ENCODE data around the gene DYNC1LI1. TPM values are rescaled to one million over a fixed set of nuclear protein-coding genes. Genes with fewer than 3 reads are reported as not detected.

DYNC1LI1 gene
- total and polyA plus RNA-seq, 2 experiments from 2014 or later = 45.1 to 48.0 TPM

GRCh38 chr3:32591186-32591585 is 20.5 kb upstream of the DYNC1LI1 start:
- peaks cover 7% of the 10 kb centered on the region for H3K27me3 Mint-ChIP-seq (ENCODE audit: insufficient read depth, low read depth, poor library complexity)
- TF ChIP-seq POLR2AphosphoS5 (IDR thresholded peaks at IDR 0.05; ENCODE audit: low read depth) (no peak), EZH2phosphoT487 (IDR thresholded peaks at IDR 0.05; ENCODE audit: unreplicated experiment) (no peak), ZNF462 (CRISPR knock-in tag; IDR thresholded peaks at IDR 0.05) (no peak), ZNF331 (CRISPR knock-in tag; IDR thresholded peaks at IDR 0.05; ENCODE audit: low read depth) (no peak), EZH2 (IDR thresholded peaks at IDR 0.05; ENCODE audit: low read depth, unreplicated experiment) (no peak), CREB1 (CRISPR knock-in tag; IDR thresholded peaks at IDR 0.05; ENCODE audit: low read depth) (no peak), ZNF114 (CRISPR knock-in tag; IDR thresholded peaks at IDR 0.05) (no peak), STAT1 (IDR thresholded peaks at IDR 0.05; ENCODE audit: unreplicated experiment) (no peak), JUNB (IDR thresholded peaks at IDR 0.05; ENCODE audit: unreplicated experiment) (no peak), NANOG (IDR thresholded peaks at IDR 0.05; ENCODE audit: borderline replicate concordance) (no peak), CTCF (conservative IDR thresholded peaks at IDR 0.05; ENCODE audit: low read depth in 2 of 2) (no peak)
- no peaks in the 10 kb centered on the region for H3K36me3 ChIP-seq (ENCODE audit: insufficient read depth)
- no peaks in the 10 kb centered on the region for H3K79me2 ChIP-seq (replicated peaks; ENCODE audit: insufficient read depth)
- ATAC-seq (no peak), DNase-seq (ENCODE audit: low spot score) (no peak)
- H3K4me3 ChIP-seq = no peak overlapping the region
- H3K27me3 ChIP-seq (ENCODE audit: insufficient read depth) = 0 out of 2 replicates have a peak, but pooled peaks cover 8% of the 10 kb centered on the region
- no peak overlapping the region for H2AFZ ChIP-seq
- H3F3A ChIP-seq (replicated peaks; ENCODE audit: low read depth) = no peaks in the 10 kb centered on the region
- no peaks in the 10 kb centered on the region for H4K20me1 ChIP-seq (replicated peaks; ENCODE audit: insufficient read depth)
- H3K4me1 ChIP-seq (ENCODE audit: insufficient read depth) = peaks cover 31% of the 10 kb centered on the region
- H3K36me3 Mint-ChIP-seq (ENCODE audit: low read depth) = no peaks in the 10 kb centered on the region
- no peak overlapping the region for H3K27ac ChIP-seq (ENCODE audit: low read depth)
- H3K27ac Mint-ChIP-seq = no peak overlapping the region
- H3K4me1 Mint-ChIP-seq = peaks cover 35% of the 10 kb centered on the region
- no peaks in the 10 kb centered on the region for H3K9me3 Mint-ChIP-seq
- 0 out of 2 replicates have a peak overlapping the region, but pooled peaks have one; percentile 43 for H3K4me2 ChIP-seq
- no peak overlapping the region for H3K4me3 Mint-ChIP-seq
- no peaks in the 10 kb centered on the region for H3K9me2 ChIP-seq (ENCODE audit: insufficient read depth)

Measured in GM23338 (cell line).